MCF 10A (cell line): ENCODE data around the gene TIGD1. TPM values are rescaled to one million over a fixed set of nuclear protein-coding genes. Genes with fewer than 3 reads are reported as not detected.

Source experiments
- BruUV-seq: library from RNA; stranded (reverse); fragments of 400-500 nt; replicated peaks from 2 replicates; lab custom pipeline; 2021; lab: Mats Ljungman, UMichigan
- CTCF ChIA-PET: fragments of 300-600 bp; sonication (Branson Sonifier 250); formaldehyde crosslinking; extraction: SDS; loops from one replicate; lab custom pipeline; 2021; ENCODE audit warnings: antibody characterized with exemption, inconsistent platforms; lab: Yijun Ruan, JAX
- POLR2A ChIA-PET: fragments of 300-600, 350-650 bp; sonication (Branson Sonifier 250); formaldehyde crosslinking; extraction: SDS; loops from one replicate; lab custom pipeline; 2020; ENCODE audit warnings: antibody characterized with exemption, inconsistent platforms; lab: Yijun Ruan, JAX
- DNase-seq: peaks from one replicate; pipeline ENCODE4 v3.0.0-alpha.2; 2018; ENCODE audit not compliant: unreplicated experiment
- H3K27ac Mint-ChIP-seq: one replicate; pipeline ENCODE4 v1.8.0; 2022; ENCODE audit warnings: mild to moderate bottlenecking, low read depth, mixed read lengths; ENCODE audit not compliant: unreplicated experiment
- H3K27me3 Mint-ChIP-seq: one replicate; pipeline ENCODE4 v1.8.0; 2022; ENCODE audit warnings: mixed read lengths; ENCODE audit not compliant: insufficient read depth, unreplicated experiment
- H3K36me3 Mint-ChIP-seq: one replicate; pipeline ENCODE4 v1.8.0; 2022; ENCODE audit warnings: mild to moderate bottlenecking, moderate library complexity, mixed read lengths; ENCODE audit not compliant: insufficient read depth, unreplicated experiment
- H3K4me1 Mint-ChIP-seq: one replicate; pipeline ENCODE4 v1.8.0; 2022; ENCODE audit warnings: mixed read lengths; ENCODE audit not compliant: insufficient read depth, unreplicated experiment
- H3K4me3 Mint-ChIP-seq: one replicate; pipeline ENCODE4 v1.8.0; 2022; ENCODE audit warnings: mild to moderate bottlenecking, moderate library complexity, mixed read lengths; ENCODE audit not compliant: unreplicated experiment
- H3K9me3 Mint-ChIP-seq: one replicate; pipeline ENCODE4 v1.8.0; 2022; ENCODE audit warnings: mixed read lengths; ENCODE audit not compliant: unreplicated experiment
- intact Hi-C: fragments of 100-400 bp; cut with micrococcal nuclease; formaldehyde crosslinking; loops from 2 replicates; pipeline ENCODE4 v1.14.1; 2022
- total RNA-seq: library from RNA; stranded (reverse); gene quantifications from 2 replicates; pipeline ENCODE4 v1.2.3, GENCODE V29; 2022
- TF ChIP-seq, protein P1 (sequence below): fragments of 200-600 bp; IDR thresholded peaks from one replicate; pipeline ENCODE4 v1.8.0; 2022; ENCODE audit warnings: antibody characterized with exemption, mild to moderate bottlenecking; ENCODE audit not compliant: unreplicated experiment

The TIGD1 gene
- total RNA-seq, 1 experiment from 2014 or later: 5.2 TPM

DNA sequence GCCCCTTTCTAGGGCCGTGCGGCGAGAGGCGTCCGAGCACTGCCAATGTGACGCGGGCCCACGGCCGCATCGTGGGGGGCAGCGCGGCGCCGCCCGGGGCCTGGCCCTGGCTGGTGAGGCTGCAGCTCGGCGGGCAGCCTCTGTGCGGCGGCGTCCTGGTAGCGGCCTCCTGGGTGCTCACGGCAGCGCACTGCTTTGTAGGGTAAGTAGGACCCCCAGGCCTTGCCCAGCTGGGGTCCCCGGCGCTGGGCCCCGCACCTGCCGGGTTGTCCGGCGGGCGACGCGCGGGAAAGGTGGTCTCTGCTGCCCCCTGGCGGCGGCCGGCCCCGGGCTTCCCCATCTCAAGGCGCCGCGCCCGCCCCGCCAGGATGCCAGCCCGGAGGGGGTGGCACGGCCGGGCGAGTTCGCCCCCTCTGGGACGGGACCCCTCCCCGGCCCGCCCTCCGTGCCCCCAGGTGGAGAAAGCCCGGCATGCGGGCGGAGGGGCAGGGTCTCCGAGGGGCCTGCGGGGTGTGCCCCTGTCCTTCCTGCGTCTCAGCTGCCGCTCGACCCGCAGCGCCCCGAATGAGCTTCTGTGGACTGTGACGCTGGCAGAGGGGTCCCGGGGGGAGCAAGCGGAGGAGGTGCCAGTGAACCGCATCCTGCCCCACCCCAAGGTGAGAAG lies 28.3 kb downstream of the TIGD1 start:
- H3K27ac Mint-ChIP-seq: no peak overlapping the region
- POLR2A ChIA-PET: no interaction called here
- TF ChIP-seq, protein P1, sequence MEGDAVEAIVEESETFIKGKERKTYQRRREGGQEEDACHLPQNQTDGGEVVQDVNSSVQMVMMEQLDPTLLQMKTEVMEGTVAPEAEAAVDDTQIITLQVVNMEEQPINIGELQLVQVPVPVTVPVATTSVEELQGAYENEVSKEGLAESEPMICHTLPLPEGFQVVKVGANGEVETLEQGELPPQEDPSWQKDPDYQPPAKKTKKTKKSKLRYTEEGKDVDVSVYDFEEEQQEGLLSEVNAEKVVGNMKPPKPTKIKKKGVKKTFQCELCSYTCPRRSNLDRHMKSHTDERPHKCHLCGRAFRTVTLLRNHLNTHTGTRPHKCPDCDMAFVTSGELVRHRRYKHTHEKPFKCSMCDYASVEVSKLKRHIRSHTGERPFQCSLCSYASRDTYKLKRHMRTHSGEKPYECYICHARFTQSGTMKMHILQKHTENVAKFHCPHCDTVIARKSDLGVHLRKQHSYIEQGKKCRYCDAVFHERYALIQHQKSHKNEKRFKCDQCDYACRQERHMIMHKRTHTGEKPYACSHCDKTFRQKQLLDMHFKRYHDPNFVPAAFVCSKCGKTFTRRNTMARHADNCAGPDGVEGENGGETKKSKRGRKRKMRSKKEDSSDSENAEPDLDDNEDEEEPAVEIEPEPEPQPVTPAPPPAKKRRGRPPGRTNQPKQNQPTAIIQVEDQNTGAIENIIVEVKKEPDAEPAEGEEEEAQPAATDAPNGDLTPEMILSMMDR: peak; percentile 90
- CTCF ChIA-PET: interaction anchor here (0.5 to 2.5 kb wide), 12 partner anchors 9 to 95 kb away, joined by 3 to 17 read pairs (median 3); no protein-coding TSS in a partner anchor
- no TSS peak for BruUV-seq
- no peaks in the 10 kb centered on the region for H3K9me3 Mint-ChIP-seq
- no peaks in the 10 kb centered on the region for H3K36me3 Mint-ChIP-seq
- peaks cover 11% of the 10 kb centered on the region for H3K27me3 Mint-ChIP-seq
- H3K4me3 Mint-ChIP-seq: no peak overlapping the region
- DNase-seq: peak; percentile 38
- no peaks in the 10 kb centered on the region for H3K4me1 Mint-ChIP-seq
- intact Hi-C loops: loop anchor here (1.0 to 2.0 kb wide), 2 partner anchors 78 to 621 kb away; no protein-coding TSS in a partner anchor

DNA sequence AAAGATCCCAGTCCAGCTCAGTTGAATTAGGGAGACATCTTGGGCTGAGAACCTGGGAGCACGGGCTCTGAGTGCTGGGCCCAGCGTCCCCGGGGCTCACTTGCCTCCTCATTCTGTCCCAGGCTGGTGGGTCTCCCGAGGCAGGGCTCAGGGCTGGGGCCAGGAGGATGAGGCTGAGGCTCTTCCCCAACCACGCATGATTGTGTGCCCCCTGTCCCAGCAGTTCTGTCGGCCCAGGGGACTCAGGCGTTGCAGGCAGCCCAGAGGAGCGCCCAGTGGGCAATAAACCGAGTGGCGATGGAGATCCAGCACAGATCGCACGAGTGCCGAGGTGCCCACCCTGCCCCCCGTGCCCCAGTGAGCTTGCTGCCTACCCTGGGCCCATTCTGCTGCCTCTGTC lies 29.3 kb downstream of the TIGD1 start:
- H3K27ac Mint-ChIP-seq: no peak overlapping the region
- H3K27me3 Mint-ChIP-seq: peaks cover 11% of the 10 kb centered on the region
- no peaks in the 10 kb centered on the region for H3K36me3 Mint-ChIP-seq
- DNase-seq: no peak
- intact Hi-C loops: loop anchor here (2.0 kb wide), 1 partner anchor 620 kb away; no protein-coding TSS in a partner anchor
- TF ChIP-seq, protein P1: no peak
- H3K9me3 Mint-ChIP-seq: no peaks in the 10 kb centered on the region
- POLR2A ChIA-PET: no interaction called here
- BruUV-seq: no TSS peak
- H3K4me3 Mint-ChIP-seq: no peak overlapping the region
- CTCF ChIA-PET: interaction anchor here (0.6 to 2.5 kb wide), 15 partner anchors 10 to 1312 kb away, joined by 3 to 17 read pairs (median 3); no protein-coding TSS in a partner anchor
- no peaks in the 10 kb centered on the region for H3K4me1 Mint-ChIP-seq

DNA sequence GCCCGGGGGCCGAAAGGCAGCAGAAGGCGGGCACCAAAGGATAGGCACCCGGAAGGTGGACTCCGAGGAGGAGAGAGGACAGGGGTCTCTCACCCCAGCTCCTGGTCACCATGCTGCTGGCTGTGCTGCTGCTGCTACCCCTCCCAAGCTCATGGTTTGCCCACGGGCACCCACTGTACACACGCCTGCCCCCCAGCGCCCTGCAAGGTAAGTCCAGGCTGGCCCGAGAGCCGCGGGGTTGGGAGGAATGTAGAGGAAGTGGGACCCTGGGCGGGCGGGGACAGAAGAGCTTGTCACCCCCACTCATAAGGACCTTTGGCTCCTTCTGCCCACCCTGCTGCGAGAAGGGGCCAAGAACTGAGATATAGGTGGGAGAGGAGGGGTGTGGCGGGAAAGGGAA lies 29.9 kb downstream of the TIGD1 start:
- POLR2A ChIA-PET: no interaction called here
- Mint-ChIP-seq H3K36me3 (no peaks in the 10 kb centered on the region), H3K27me3 (peaks cover 11% of the 10 kb centered on the region), H3K4me1 (no peaks in the 10 kb centered on the region), H3K27ac (no peak overlapping the region), H3K9me3 (no peaks in the 10 kb centered on the region), H3K4me3 (no peak overlapping the region)
- BruUV-seq: no TSS peak
- TF ChIP-seq, protein P1: no peak
- no peak for DNase-seq
- CTCF ChIA-PET: interaction anchor here (0.6 to 1.3 kb wide), 8 partner anchors 8 to 670 kb away, joined by 3 to 5 read pairs (median 3); no protein-coding TSS in a partner anchor
- intact Hi-C loops: loop anchor here (2.0 kb wide), 1 partner anchor 620 kb away; no protein-coding TSS in a partner anchor

DNA sequence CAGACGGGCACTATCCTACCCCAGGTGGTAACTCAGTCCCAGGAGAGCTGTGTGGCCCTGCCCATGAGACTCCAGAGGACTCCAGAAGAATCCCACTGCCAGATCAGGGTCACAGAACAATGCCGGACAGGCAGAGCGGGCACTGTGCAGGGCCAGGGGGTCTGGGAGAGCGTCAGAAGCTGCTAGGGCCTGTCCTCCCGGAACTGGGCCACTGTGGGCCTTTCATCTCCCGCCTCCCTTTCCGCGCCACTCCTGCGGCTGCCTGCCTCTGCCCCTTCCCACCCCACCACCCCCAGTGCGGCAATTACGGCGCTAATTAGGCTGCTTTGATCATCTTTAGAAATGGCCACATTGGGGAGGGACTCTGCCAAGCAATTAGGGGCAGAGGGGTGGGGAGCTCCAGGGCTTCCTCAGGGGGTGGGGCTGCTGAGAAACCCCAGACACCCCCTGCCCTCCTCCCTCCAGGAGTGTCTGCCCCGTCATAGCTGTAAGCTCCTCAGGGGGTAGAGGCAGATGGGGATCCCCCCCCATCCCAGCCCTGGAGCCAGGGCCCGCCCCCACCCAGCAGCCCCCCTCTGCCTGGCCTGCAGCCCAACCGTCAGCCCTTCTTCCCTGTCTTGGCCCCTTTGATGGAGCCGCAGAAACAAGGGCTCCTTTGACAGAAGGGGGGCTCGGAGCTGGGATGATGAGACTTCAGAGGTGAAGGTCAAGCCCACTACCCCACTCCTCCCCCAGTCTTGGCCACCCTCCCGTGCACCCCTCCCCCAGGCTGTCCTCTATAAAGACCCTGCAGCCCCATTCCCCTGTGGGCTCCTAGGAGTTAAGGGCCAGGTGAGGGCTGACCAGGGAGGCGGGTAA lies 30.5 kb downstream of the TIGD1 start, which contains the start of gene PRSS56:
Gene PRSS56, plus strand, starts transcription at position 808 of the 858 bp plus-strand sequence. CDS start 211 bp downstream, outside the sequence.
- H3K9me3 Mint-ChIP-seq: no peaks in the 10 kb centered on the region
- DNase-seq: no peak
- ChIA-PET CTCF (interaction anchor here (1.1 to 1.3 kb wide), 3 partner anchors 8 to 80 kb away, joined by 3 to 4 read pairs (median 3); no protein-coding TSS in a partner anchor), POLR2A (no interaction called here)
- H3K27me3 Mint-ChIP-seq: peaks cover 11% of the 10 kb centered on the region
- no peak within 1 kb of the TSS for H3K27ac Mint-ChIP-seq
- no TSS peak for BruUV-seq
- intact Hi-C loops: loop anchor here (2.0 kb wide), 1 partner anchor 619 kb away; no protein-coding TSS in a partner anchor
- H3K4me3 Mint-ChIP-seq: no peak within 1 kb of the TSS
- H3K4me1 Mint-ChIP-seq: no peaks in the 10 kb centered on the region
- TF ChIP-seq, protein P1: no peak
- H3K36me3 Mint-ChIP-seq: no peaks in the 10 kb centered on the region
